Neural cell (in vitro differentiated cells): ENCODE results near the gene ARAP2.

Experiments used
- CTCF ChIP-seq: fragments of 450-650 bp; IDR thresholded peaks from 2 replicates; pipeline ENCODE4 v1.5.1; 2014; ENCODE audit warnings: antibody characterized with exemption, mild to moderate bottlenecking, moderate library complexity; ENCODE audit not compliant: poor library complexity, severe bottlenecking
- EZH2 ChIP-seq: fragments of 200-600, 300-800 bp; shearing (Covaris generic), sonication (generic); IDR thresholded peaks from 2 replicates; pipeline ENCODE4 v1.6.1; 2014; ENCODE audit warnings: antibody characterized with exemption, low read length, borderline replicate concordance, mild to moderate bottlenecking; ENCODE audit not compliant: insufficient read depth, poor library complexity, severe bottlenecking

DNA sequence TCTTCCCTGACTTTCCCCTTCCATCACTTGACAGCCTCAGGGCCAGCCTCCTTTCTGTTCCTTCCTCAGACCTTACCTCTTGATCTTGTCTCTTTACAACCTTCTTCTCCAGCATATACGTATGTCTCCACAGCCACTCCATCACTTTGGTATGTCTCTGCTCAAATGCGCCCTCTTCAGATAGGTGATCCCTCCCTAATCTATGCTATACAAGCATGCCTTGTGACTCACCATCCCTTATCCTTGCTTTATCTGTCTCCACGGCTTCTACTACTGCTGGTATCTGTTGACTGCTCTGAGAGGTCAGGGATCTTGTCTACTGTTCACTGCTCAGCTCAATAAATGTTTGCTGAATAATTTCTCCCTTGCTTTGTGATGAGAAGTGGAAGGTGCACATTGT, 9.0 kb downstream of the ARAP2 start:
- TF ChIP-seq CTCF (no peak), EZH2 (no peak)
